IMR-90 (cell line): Measurements from ENCODE around the gene POLG2.

Source experiments
- BHLHE40 ChIP-seq: fragments of 150-350 bp; IDR thresholded peaks from 2 replicates; pipeline ENCODE4 v1.6.1; 2016; ENCODE audit warnings: mild to moderate bottlenecking, low read depth, low read length
- CEBPB ChIP-seq: IDR thresholded peaks from 2 replicates; pipeline ENCODE4 v1.6.1; 2012; ENCODE audit warnings: low read depth, low read length, improper control_type of control experiment
- CHD1 ChIP-seq: IDR thresholded peaks from 2 replicates; pipeline ENCODE4 v1.6.1; 2012; ENCODE audit warnings: low read depth, low read length, improper control_type of control experiment
- CTCF ChIP-seq: conservative IDR thresholded peaks from 2 replicates; pipeline ENCODE4 v1.5.1; 2012; ENCODE audit warnings: mild to moderate bottlenecking, low read depth, low read length, improper control_type of control experiment
- FOS ChIP-seq: fragments of 150-350 bp; IDR thresholded peaks from 2 replicates; pipeline ENCODE4 v1.6.1; 2016; ENCODE audit warnings: low read depth, low read length
- MAFK ChIP-seq: IDR thresholded peaks from 2 replicates; pipeline ENCODE4 v1.6.1; 2012; ENCODE audit warnings: low read depth, low read length, improper control_type of control experiment
- MAZ ChIP-seq: IDR thresholded peaks from 2 replicates; pipeline ENCODE4 v1.6.1; 2012; ENCODE audit warnings: low read depth, mild to moderate bottlenecking, low read length, improper control_type of control experiment, moderate library complexity, borderline replicate concordance
- MXI1 ChIP-seq: IDR thresholded peaks from 2 replicates; pipeline ENCODE4 v1.6.1; 2012; ENCODE audit warnings: low read depth, mild to moderate bottlenecking, low read length, moderate library complexity, borderline replicate concordance
- POLR2A ChIP-seq: IDR thresholded peaks from 2 replicates; pipeline ENCODE4 v1.6.1; 2012; ENCODE audit warnings: mild to moderate bottlenecking, low read depth, low read length
- RAD21 ChIP-seq: IDR thresholded peaks from 2 replicates; pipeline ENCODE4 v1.6.1; 2012; ENCODE audit warnings: low read length, improper control_type of control experiment
- RCOR1 ChIP-seq: IDR thresholded peaks from 2 replicates; pipeline ENCODE4 v1.6.1; 2012; ENCODE audit warnings: mild to moderate bottlenecking, low read length, improper control_type of control experiment; ENCODE audit not compliant: insufficient replicate concordance
- SMC3 ChIP-seq: fragments of 150-350 bp; IDR thresholded peaks from 2 replicates; pipeline ENCODE4 v1.6.1; 2016; ENCODE audit warnings: low read depth, mild to moderate bottlenecking, antibody characterized with exemption, low read length, moderate library complexity
- USF2 ChIP-seq: fragments of 150-350 bp; IDR thresholded peaks from 2 replicates; pipeline ENCODE4 v1.6.1; 2017; ENCODE audit warnings: mild to moderate bottlenecking, antibody characterized with exemption, low read length, low read depth
- TF ChIP-seq, protein P1 (sequence below): fragments of 150-350 bp; IDR thresholded peaks from 2 replicates; pipeline ENCODE4 v1.6.1; 2016; ENCODE audit warnings: low read depth, mild to moderate bottlenecking, low read length, moderate library complexity, borderline replicate concordance

DNA sequence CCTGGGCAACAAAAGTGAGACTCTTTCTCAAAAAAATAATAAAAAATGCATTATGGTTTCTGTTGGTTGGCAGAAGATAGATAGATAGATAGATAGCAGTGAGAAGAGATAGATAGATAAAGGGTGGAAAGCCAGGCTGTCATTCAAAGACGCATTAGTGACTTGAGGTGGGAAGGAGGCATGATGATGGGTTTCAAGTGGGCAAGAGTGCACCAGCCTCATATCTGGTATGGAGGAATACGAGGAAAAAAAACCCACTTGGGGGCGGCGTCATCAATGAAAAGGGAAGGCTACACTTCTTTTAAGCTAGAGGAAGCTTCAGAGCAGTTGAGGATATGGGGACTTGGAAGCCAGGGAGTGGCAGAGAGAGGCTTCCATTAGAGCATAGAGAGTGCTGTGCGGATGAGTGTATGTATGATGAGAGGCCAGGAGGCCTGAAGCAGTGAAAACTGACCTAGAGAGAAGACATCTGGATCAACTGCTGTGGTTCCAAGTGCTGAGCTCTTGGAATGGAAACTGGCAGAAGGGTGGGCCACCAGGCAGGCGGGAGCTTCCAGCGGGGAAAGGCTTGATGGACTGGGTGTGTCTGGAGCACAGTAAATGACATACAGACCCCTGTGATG lies 41.8 kb upstream of the POLG2 start:
- TF ChIP-seq CTCF (no peak), BHLHE40 (no peak), USF2 (no peak), SMC3 (no peak), RAD21 (no peak), CEBPB (no peak), POLR2A (no peak), CHD1 (no peak), MAZ (no peak), RCOR1 (no peak), FOS (no peak), MXI1 (no peak), MAFK (no peak)
- TF ChIP-seq, protein P1, sequence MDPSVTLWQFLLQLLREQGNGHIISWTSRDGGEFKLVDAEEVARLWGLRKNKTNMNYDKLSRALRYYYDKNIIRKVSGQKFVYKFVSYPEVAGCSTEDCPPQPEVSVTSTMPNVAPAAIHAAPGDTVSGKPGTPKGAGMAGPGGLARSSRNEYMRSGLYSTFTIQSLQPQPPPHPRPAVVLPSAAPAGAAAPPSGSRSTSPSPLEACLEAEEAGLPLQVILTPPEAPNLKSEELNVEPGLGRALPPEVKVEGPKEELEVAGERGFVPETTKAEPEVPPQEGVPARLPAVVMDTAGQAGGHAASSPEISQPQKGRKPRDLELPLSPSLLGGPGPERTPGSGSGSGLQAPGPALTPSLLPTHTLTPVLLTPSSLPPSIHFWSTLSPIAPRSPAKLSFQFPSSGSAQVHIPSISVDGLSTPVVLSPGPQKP: no peak
